PC-9 (cell line): ENCODE data around the gene RAB36. TPM values are rescaled to one million over a fixed set of nuclear protein-coding genes. Genes with fewer than 3 reads are reported as not detected.
"Not testable (repeated sequence)": the region's sequence is repeated elsewhere in the genome, so short reads cannot be mapped to it uniquely, and the experiment has no call there.

Experiments
- BruUV-seq: library from RNA; stranded (reverse); fragments of 400-500 nt; replicated peaks from 2 replicates; lab custom pipeline; 2021; lab: Mats Ljungman, UMichigan
- CTCF ChIA-PET: fragments of 300-600 bp; sonication (Branson Sonifier 250); formaldehyde crosslinking; loops from one replicate; lab custom pipeline; 2022; ENCODE audit warnings: antibody characterized with exemption; lab: Charles Lee
- POLR2A ChIA-PET: fragments of 300-600 bp; sonication (Branson Sonifier 250); formaldehyde crosslinking; loops from one replicate; lab custom pipeline; 2022; ENCODE audit warnings: antibody characterized with exemption; ENCODE audit not compliant: unreplicated experiment; lab: Charles Lee
- DNase-seq, 2 experiments: peaks; one replicate each; pipeline versions ENCODE4 v3.0.0 to v3.0.0-alpha.2; 2015 to 2022; ENCODE audit warnings: mixed read lengths in 1 of 2
- H2AFZ ChIP-seq: fragments of 200-600 bp; sonication (generic); 2 replicates; pipeline ENCODE4 v1.8.1; 2017; ENCODE audit warnings: antibody characterized with exemption
- H3F3A ChIP-seq: fragments of 200-600 bp; sonication (generic); 2 replicates; pipeline ENCODE4 v1.8.1; 2017; ENCODE audit warnings: antibody characterized with exemption, mild to moderate bottlenecking, low read depth; ENCODE audit not compliant: insufficient read depth
- H3K27ac ChIP-seq: fragments of 200-600 bp; sonication (generic); 2 replicates; pipeline ENCODE4 v1.6.1; 2016; ENCODE audit warnings: mixed run types
- H3K27me3 ChIP-seq: fragments of 200-600 bp; sonication (generic); 2 replicates; pipeline ENCODE4 v1.6.1; 2016; ENCODE audit warnings: low read depth, mixed run types; ENCODE audit not compliant: insufficient read depth
- H3K36me3 ChIP-seq: fragments of 200-600 bp; sonication (generic); 2 replicates; pipeline ENCODE4 v1.6.1; 2016; ENCODE audit warnings: low read depth, mixed run types
- H3K4me1 ChIP-seq: fragments of 200-600 bp; sonication (generic); replicated peaks from 2 replicates; pipeline ENCODE4 v1.6.1; 2016; ENCODE audit warnings: mixed run types; ENCODE audit not compliant: insufficient read depth
- H3K4me2 ChIP-seq: fragments of 200-600 bp; sonication (generic); 2 replicates; pipeline ENCODE4 v1.6.1; 2017; ENCODE audit warnings: mixed run types
- H3K4me3 ChIP-seq: fragments of 200-600 bp; sonication (generic); 2 replicates; pipeline ENCODE4 v1.6.1; 2016; ENCODE audit warnings: mixed run types
- H3K79me2 ChIP-seq: fragments of 200-600 bp; sonication (generic); 2 replicates; pipeline ENCODE4 v1.6.1; 2017; ENCODE audit warnings: low read depth, mixed run types
- H3K9me2 ChIP-seq: fragments of 200-600 bp; sonication (generic); 2 replicates; pipeline ENCODE4 v1.8.1; 2017; ENCODE audit warnings: mild to moderate bottlenecking; ENCODE audit not compliant: insufficient read depth
- H3K9me3 ChIP-seq: fragments of 200-600 bp; sonication (generic); 2 replicates; pipeline ENCODE4 v1.8.1; 2016; ENCODE audit warnings: low read depth; ENCODE audit not compliant: insufficient read depth
- H4K20me1 ChIP-seq: fragments of 200-600 bp; sonication (generic); 2 replicates; pipeline ENCODE4 v1.8.1; 2017; ENCODE audit not compliant: insufficient read depth
- EZH2 ChIP-seq: fragments of 200-600 bp; sonication (generic); IDR thresholded peaks from 2 replicates; pipeline ENCODE4 v1.8.0; 2017; ENCODE audit warnings: antibody characterized with exemption, low read depth
- intact Hi-C: fragments of 100-400 bp; cut with micrococcal nuclease; formaldehyde crosslinking; loops from one replicate; pipeline ENCODE4 v1.10.0; 2022; ENCODE audit not compliant: unreplicated experiment
- total RNA-seq: library from RNA; stranded (reverse); gene quantifications from 2 replicates; pipeline ENCODE4 v1.2.3, GENCODE V29; 2021
- TF ChIP-seq, protein P1 (sequence below): fragments of 200-600 bp; sonication (generic); conservative IDR thresholded peaks from 2 replicates; pipeline ENCODE4 v1.6.1; 2017; ENCODE audit warnings: mixed run types, antibody characterized with exemption, mild to moderate bottlenecking, moderate library complexity

RAB36 gene
- total RNA-seq, 1 experiment from 2014 or later = 6.8 TPM

DNA sequence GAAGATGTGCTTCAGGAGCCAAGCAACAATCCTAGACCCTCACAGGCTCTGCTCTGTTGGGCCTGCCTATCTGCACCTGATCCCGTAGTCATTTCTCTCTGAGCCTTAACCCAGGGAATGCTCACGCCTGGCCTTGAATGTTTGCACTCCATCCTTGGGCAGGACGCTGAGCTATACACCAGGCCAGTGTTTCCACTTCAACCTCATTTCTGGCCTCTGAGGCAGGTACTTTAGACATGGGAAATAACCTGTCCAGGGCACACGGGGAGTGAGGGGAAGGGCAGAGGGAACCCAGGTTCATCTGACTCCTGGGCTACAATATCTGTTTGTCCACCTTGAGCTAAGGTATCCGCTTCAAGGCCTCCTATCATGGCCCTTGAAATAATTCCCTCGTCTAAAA lies 13.3 kb upstream of the RAB36 start:
- H2AFZ ChIP-seq = no peak overlapping the region
- H3F3A ChIP-seq = no peaks in the 10 kb centered on the region
- no peak overlapping the region for H3K4me2 ChIP-seq
- BruUV-seq = no TSS peak
- peaks cover 12% of the 10 kb centered on the region for H3K27me3 ChIP-seq
- H4K20me1 ChIP-seq = no peaks in the 10 kb centered on the region
- no peaks in the 10 kb centered on the region for H3K9me3 ChIP-seq
- H3K36me3 ChIP-seq = no peaks in the 10 kb centered on the region
- ChIA-PET CTCF (no interaction called here), POLR2A (no interaction called here)
- no peaks in the 10 kb centered on the region for H3K4me1 ChIP-seq
- no peak for DNase-seq
- no peaks in the 10 kb centered on the region for H3K79me2 ChIP-seq
- no peak overlapping the region for H3K27ac ChIP-seq
- no peaks in the 10 kb centered on the region for H3K9me2 ChIP-seq
- H3K4me3 ChIP-seq = no peak overlapping the region
- TF ChIP-seq EZH2 = no peak
- TF ChIP-seq, protein P1, sequence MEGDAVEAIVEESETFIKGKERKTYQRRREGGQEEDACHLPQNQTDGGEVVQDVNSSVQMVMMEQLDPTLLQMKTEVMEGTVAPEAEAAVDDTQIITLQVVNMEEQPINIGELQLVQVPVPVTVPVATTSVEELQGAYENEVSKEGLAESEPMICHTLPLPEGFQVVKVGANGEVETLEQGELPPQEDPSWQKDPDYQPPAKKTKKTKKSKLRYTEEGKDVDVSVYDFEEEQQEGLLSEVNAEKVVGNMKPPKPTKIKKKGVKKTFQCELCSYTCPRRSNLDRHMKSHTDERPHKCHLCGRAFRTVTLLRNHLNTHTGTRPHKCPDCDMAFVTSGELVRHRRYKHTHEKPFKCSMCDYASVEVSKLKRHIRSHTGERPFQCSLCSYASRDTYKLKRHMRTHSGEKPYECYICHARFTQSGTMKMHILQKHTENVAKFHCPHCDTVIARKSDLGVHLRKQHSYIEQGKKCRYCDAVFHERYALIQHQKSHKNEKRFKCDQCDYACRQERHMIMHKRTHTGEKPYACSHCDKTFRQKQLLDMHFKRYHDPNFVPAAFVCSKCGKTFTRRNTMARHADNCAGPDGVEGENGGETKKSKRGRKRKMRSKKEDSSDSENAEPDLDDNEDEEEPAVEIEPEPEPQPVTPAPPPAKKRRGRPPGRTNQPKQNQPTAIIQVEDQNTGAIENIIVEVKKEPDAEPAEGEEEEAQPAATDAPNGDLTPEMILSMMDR = no peak
- intact Hi-C loops = no loop called here

DNA sequence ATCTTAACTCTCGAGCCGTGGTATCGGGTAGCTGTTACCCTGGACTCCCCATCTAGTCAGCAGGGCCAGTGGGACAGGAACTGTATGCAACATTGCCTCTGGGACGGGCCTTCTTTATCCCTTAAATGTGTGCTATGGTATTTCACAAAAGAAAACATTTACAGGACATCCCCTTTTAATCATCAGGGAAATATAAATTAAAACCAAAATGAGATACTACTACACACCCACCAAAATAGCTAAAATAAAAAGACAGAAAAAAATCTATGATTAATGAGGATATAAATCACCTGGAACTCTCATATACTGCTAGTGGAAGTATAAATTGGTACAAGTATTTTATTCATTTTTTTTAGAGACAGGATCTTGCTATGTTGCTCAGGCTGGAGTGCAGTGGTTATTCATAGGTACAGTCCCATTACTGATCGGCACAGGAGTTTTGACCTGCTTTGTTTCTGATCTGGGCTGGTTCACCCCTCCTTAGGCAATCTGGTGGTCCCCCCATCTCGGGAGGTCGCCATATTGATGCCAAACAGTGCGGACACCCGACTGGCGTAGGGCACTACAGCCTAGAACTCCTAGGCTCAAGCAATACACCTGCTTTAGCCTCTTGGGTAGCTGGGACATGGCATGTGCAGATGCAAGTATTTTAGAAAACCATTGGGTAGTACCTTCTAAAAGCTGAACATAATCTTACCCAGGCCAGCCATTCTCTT lies 12.7 kb upstream of the RAB36 start:
- H3K9me3 ChIP-seq = no peaks in the 10 kb centered on the region
- no peaks in the 10 kb centered on the region for H3K9me2 ChIP-seq
- no peaks in the 10 kb centered on the region for H4K20me1 ChIP-seq
- no peak overlapping the region for H3K4me2 ChIP-seq
- H3K4me1 ChIP-seq = no peaks in the 10 kb centered on the region
- H3K4me3 ChIP-seq = no peak overlapping the region
- H2AFZ ChIP-seq = no peak overlapping the region
- POLR2A ChIA-PET = no interaction called here
- DNase-seq = no peak
- no peak for TF ChIP-seq EZH2
- TF ChIP-seq, protein P1 = no peak
- intact Hi-C loops = no loop called here
- no peaks in the 10 kb centered on the region for H3K36me3 ChIP-seq
- H3F3A ChIP-seq = no peaks in the 10 kb centered on the region
- BruUV-seq = no TSS peak
- no peaks in the 10 kb centered on the region for H3K79me2 ChIP-seq
- H3K27ac ChIP-seq = no peak overlapping the region
- CTCF ChIA-PET = no interaction called here
- H3K27me3 ChIP-seq = peaks cover 12% of the 10 kb centered on the region

DNA sequence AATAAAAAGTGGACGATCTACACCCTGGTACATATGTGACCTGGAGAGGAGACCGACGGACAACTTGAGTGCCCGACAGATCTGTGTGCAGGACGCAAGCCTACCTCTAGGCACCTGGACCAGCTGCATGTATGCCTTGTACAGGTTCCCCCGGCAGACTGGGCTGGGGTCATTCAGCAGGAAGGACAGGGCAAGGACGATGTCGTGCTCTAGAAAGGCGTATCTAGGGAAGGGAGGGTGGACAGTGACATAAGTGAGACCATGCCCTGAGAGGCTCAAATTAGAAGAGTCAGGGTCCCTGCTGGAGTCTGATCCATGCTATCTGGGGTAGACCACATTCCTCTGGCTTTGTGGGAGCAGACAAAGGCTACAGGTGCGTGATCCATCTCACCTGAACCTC lies 11.4 kb upstream of the RAB36 start:
- Histone ChIP-seq H3K4me2 (no peak overlapping the region), H3K4me1 (no peaks in the 10 kb centered on the region), H3K79me2 (no peaks in the 10 kb centered on the region), H3K4me3 (no peak overlapping the region), H3K36me3 (no peaks in the 10 kb centered on the region), H2AFZ (no peak overlapping the region), H3F3A (no peaks in the 10 kb centered on the region), H3K27ac (no peak overlapping the region), H3K9me3 (no peaks in the 10 kb centered on the region), H3K9me2 (no peaks in the 10 kb centered on the region), H4K20me1 (no peaks in the 10 kb centered on the region), H3K27me3 (peaks cover 12% of the 10 kb centered on the region)
- ChIA-PET POLR2A (no interaction called here), CTCF (no interaction called here)
- intact Hi-C loops = no loop called here
- BruUV-seq = no TSS peak
- DNase-seq = no peak
- TF ChIP-seq, protein P1 = no peak
- no peak for TF ChIP-seq EZH2

DNA sequence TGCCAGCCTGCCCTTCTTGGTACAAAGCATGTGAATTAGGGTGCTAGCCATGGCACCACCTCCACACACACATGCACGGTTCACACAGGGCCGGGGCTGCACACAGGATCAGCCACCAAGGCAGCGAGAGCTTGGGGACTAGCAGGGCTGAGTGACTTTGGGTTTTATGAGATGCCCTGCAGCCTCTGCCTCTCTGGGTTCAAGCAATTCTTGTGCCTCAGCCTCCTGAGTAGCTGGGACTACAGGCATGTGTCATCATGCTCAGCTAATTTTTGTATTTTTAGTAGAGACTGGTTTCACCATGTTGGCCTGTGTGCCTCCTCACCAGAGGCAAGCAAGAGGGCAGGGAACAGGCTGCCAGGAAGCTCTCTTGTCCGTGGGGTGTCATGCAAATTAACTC lies 8.3 kb upstream of the RAB36 start:
- H3K4me2 ChIP-seq, H3K4me3 ChIP-seq, H4K20me1 ChIP-seq, intact Hi-C loops, H3K27me3 ChIP-seq, H3K27ac ChIP-seq, POLR2A ChIA-PET, H3K36me3 ChIP-seq, CTCF ChIA-PET, DNase-seq, H3K9me2 ChIP-seq, H2AFZ ChIP-seq, H3K9me3 ChIP-seq, H3F3A ChIP-seq, H3K79me2 ChIP-seq, BruUV-seq, H3K4me1 ChIP-seq: not testable (repeated sequence)
